Astrocyte (in vitro differentiated cells and primary cell): ENCODE results near the gene RNF214. TPM values are rescaled to one million over a fixed set of nuclear protein-coding genes. Genes with fewer than 3 reads are reported as not detected.
"Not testable (repeated sequence)": the region's sequence is repeated elsewhere in the genome, so short reads cannot be mapped to it uniquely, and the experiment has no call there.

ENCODE experiments used
- DNase-seq: peaks from one replicate; pipeline ENCODE4 v3.0.0-alpha.2; 2010; ENCODE audit warnings: low read depth
- FAIRE-seq: peaks from 2 replicates; lab custom pipeline; 2011; peaks lifted over from hg19 to GRCh38; lab: Jason Lieb, UNC
- H2AFZ ChIP-seq: 2 replicates; pipeline ENCODE4 v1.6.0; 2012; ENCODE audit warnings: low read depth, low read length, inconsistent platforms
- H3K27ac ChIP-seq: 2 replicates; pipeline ENCODE4 v1.5.1; 2011; ENCODE audit warnings: low read depth, low read length, inconsistent platforms
- H3K27me3 ChIP-seq: 2 replicates; pipeline ENCODE4 v1.6.0; 2011; ENCODE audit warnings: low read length, inconsistent platforms; ENCODE audit not compliant: insufficient read depth
- H3K36me3 ChIP-seq: 2 replicates; pipeline ENCODE4 v1.5.1; 2011; ENCODE audit warnings: low read length, inconsistent platforms; ENCODE audit not compliant: insufficient read depth
- H3K4me1 ChIP-seq: 2 replicates; pipeline ENCODE4 v1.5.1; 2011; ENCODE audit warnings: low read length, inconsistent platforms; ENCODE audit not compliant: insufficient read depth
- H3K4me2 ChIP-seq: 2 replicates; pipeline ENCODE4 v1.6.0; 2012; ENCODE audit warnings: low read length, inconsistent platforms
- H3K4me3 ChIP-seq: 2 replicates; pipeline ENCODE4 v1.5.1; 2011; ENCODE audit warnings: low read depth, mild to moderate bottlenecking, low read length, inconsistent platforms; ENCODE audit not compliant: insufficient read depth
- H3K79me2 ChIP-seq: 2 replicates; pipeline ENCODE4 v1.6.0; 2012; ENCODE audit warnings: mild to moderate bottlenecking, low read length, inconsistent platforms; ENCODE audit not compliant: insufficient read depth
- H3K9ac ChIP-seq: 2 replicates; pipeline ENCODE4 v1.6.0; 2012; ENCODE audit warnings: mild to moderate bottlenecking, low read length, inconsistent platforms
- H3K9me3 ChIP-seq: 2 replicates; pipeline ENCODE4 v1.5.1; 2012; ENCODE audit warnings: low read depth, mild to moderate bottlenecking, low read length, inconsistent platforms; ENCODE audit not compliant: insufficient read depth
- H4K20me1 ChIP-seq: 2 replicates; pipeline ENCODE4 v1.6.0; 2012; ENCODE audit warnings: low read length, inconsistent platforms; ENCODE audit not compliant: insufficient read depth
- H3K27ac Mint-ChIP-seq: one replicate; pipeline ENCODE4 v1.8.0; 2021; ENCODE audit warnings: mild to moderate bottlenecking, mixed read lengths; ENCODE audit not compliant: unreplicated experiment
- H3K27me3 Mint-ChIP-seq: one replicate; pipeline ENCODE4 v1.8.0; 2021; ENCODE audit warnings: low read depth, mixed read lengths; ENCODE audit not compliant: unreplicated experiment
- H3K36me3 Mint-ChIP-seq: one replicate; pipeline ENCODE4 v1.8.0; 2021; ENCODE audit warnings: low read depth, mixed read lengths; ENCODE audit not compliant: unreplicated experiment
- H3K4me1 Mint-ChIP-seq: one replicate; pipeline ENCODE4 v1.8.0; 2021; ENCODE audit warnings: low read depth, mixed read lengths; ENCODE audit not compliant: unreplicated experiment
- H3K4me3 Mint-ChIP-seq: one replicate; pipeline ENCODE4 v1.8.0; 2021; ENCODE audit warnings: mild to moderate bottlenecking, moderate library complexity, mixed read lengths; ENCODE audit not compliant: unreplicated experiment
- H3K9me3 Mint-ChIP-seq: one replicate; pipeline ENCODE4 v1.8.0; 2021; ENCODE audit warnings: mild to moderate bottlenecking, mixed read lengths; ENCODE audit not compliant: unreplicated experiment
- EZH2 ChIP-seq: IDR thresholded peaks from 2 replicates; pipeline ENCODE4 v1.6.1; 2012; ENCODE audit warnings: mild to moderate bottlenecking, low read length, inconsistent platforms; ENCODE audit not compliant: insufficient read depth
- total RNA-seq: library from RNA; stranded (reverse); gene quantifications from 2 replicates; pipeline ENCODE4 v1.2.1, GENCODE V29; 2021
- TF ChIP-seq, protein P1 (sequence below): IDR thresholded peaks from 2 replicates; pipeline ENCODE4 v1.5.1; 2011; ENCODE audit warnings: low read depth, mild to moderate bottlenecking, inconsistent platforms, low read length, moderate library complexity; ENCODE audit not compliant: insufficient read depth

RNF214 gene
- total RNA-seq, 1 donor from 2014 or later = 23.6 TPM

DNA sequence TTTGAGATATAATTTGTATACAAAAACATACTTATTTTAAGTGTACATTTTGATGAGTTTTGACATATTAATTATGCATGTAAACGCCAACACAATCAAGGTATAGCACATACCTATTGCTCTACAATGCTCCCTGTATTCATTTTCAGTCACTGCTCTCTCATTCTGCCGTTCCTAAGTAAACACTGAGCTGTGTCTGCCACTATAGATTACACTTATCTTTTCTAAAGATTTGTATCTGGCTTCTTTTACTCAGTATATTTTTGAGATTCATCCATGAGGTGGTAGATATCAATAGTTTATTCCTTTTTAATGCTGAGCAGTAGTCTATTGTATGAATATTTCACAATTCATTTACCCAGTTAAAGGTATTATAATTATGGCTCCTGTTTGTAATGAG lies 33.3 kb downstream of the RNF214 start:
- TF ChIP-seq, protein P1, sequence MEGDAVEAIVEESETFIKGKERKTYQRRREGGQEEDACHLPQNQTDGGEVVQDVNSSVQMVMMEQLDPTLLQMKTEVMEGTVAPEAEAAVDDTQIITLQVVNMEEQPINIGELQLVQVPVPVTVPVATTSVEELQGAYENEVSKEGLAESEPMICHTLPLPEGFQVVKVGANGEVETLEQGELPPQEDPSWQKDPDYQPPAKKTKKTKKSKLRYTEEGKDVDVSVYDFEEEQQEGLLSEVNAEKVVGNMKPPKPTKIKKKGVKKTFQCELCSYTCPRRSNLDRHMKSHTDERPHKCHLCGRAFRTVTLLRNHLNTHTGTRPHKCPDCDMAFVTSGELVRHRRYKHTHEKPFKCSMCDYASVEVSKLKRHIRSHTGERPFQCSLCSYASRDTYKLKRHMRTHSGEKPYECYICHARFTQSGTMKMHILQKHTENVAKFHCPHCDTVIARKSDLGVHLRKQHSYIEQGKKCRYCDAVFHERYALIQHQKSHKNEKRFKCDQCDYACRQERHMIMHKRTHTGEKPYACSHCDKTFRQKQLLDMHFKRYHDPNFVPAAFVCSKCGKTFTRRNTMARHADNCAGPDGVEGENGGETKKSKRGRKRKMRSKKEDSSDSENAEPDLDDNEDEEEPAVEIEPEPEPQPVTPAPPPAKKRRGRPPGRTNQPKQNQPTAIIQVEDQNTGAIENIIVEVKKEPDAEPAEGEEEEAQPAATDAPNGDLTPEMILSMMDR = no peak
- H3K4me3 Mint-ChIP-seq = no peak overlapping the region
- H3K36me3 Mint-ChIP-seq = peaks cover 10% of the 10 kb centered on the region
- Histone ChIP-seq H4K20me1 (no peaks in the 10 kb centered on the region), H3K9ac (no peak overlapping the region), H3K79me2 (no peaks in the 10 kb centered on the region), H3K4me3 (no peak overlapping the region), H2AFZ (no peak overlapping the region), H3K4me2 (no peak overlapping the region), H3K27ac (no peak overlapping the region), H3K36me3 (no peaks in the 10 kb centered on the region), H3K27me3 (no peaks in the 10 kb centered on the region), H3K9me3 (no peaks in the 10 kb centered on the region), H3K4me1 (no peaks in the 10 kb centered on the region)
- H3K27ac Mint-ChIP-seq = no peak overlapping the region
- FAIRE-seq (no peak), DNase-seq (no peak)
- H3K9me3 Mint-ChIP-seq = no peaks in the 10 kb centered on the region
- H3K27me3 Mint-ChIP-seq = no peaks in the 10 kb centered on the region
- H3K4me1 Mint-ChIP-seq = peaks cover 5% of the 10 kb centered on the region

DNA sequence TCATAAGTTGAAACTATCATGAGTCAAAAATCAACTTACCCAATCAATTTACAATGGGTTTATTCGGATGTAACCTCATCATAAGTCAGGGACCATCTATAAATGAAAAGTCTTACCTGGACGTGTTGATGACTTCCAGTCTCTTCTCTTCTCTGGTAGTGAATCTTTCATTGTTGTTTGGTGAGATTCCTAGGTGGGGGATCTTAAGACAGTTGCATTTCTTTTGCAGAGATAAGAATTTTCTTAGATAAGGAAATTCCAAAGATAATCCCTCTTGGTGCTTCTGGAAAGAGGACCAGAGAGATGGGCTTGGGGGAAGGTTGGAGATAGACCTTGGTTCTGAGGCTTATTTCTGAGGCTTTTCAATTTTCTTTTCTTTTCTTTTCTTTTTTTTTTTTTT lies 37.4 kb downstream of the RNF214 start:
- Histone ChIP-seq H3K4me2 (no peak overlapping the region), H3K36me3 (no peaks in the 10 kb centered on the region), H3K79me2 (no peaks in the 10 kb centered on the region), H3K4me1 (peaks cover 10% of the 10 kb centered on the region), H4K20me1 (no peaks in the 10 kb centered on the region), H3K9me3 (no peaks in the 10 kb centered on the region), H3K9ac (no peak overlapping the region), H3K4me3 (no peak overlapping the region), H3K27ac (no peak overlapping the region), H2AFZ (no peak overlapping the region), H3K27me3 (no peaks in the 10 kb centered on the region)
- no peak for TF ChIP-seq EZH2
- TF ChIP-seq, protein P1 = no peak
- peaks cover 15% of the 10 kb centered on the region for H3K4me1 Mint-ChIP-seq
- H3K27me3 Mint-ChIP-seq = no peaks in the 10 kb centered on the region
- DNase-seq (no peak), FAIRE-seq (no peak)
- no peak overlapping the region for H3K4me3 Mint-ChIP-seq
- no peaks in the 10 kb centered on the region for H3K9me3 Mint-ChIP-seq
- peaks cover 5% of the 10 kb centered on the region for H3K36me3 Mint-ChIP-seq
- H3K27ac Mint-ChIP-seq = no peak overlapping the region

DNA sequence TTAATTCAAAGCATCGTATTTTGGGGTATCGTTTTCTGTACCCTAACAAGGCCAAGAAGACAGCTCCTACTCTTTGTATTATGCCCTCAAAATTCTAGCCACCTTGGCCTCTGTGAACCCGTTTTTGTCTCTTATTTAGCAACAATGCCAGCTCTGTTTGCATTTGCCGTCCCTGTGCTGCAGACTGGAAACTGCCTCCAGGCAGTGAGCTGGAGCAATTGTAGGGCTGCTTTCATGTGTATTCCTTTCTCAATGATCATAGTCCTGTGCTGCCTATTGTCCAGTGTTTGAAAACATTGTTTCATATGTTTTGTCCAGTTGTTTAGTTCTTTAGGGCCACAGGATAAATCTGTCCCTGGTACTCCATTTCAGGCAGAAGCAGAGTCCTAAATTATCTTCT lies 38.7 kb downstream of the RNF214 start:
- DNase-seq = no peak
- no peaks in the 10 kb centered on the region for H3K79me2 ChIP-seq
- peaks cover 19% of the 10 kb centered on the region for H3K4me1 Mint-ChIP-seq

DNA sequence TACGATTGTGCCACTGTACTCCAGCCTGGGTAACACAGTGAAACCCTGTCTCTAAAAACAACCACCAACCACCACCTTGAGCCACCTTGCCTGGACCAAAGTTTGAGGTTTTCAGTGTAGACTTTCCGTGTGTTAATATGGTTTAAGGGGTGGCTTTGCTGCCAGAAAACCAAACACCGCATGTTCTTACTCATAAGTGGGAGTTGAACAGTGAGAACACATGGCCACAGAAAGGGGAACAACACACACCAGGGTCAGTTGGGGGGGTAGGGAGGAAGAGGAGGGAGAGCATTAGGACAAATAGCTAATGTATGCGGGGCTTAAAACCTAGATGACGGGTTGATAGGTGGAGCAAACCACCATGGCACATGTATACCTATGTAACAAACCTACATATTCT lies 39.7 kb downstream of the RNF214 start:
- H3K27me3 Mint-ChIP-seq, H3K4me1 ChIP-seq, H3K36me3 ChIP-seq, H3K79me2 ChIP-seq, H3K27ac ChIP-seq, H3K9me3 Mint-ChIP-seq, H3K4me3 Mint-ChIP-seq, H2AFZ ChIP-seq, H3K4me3 ChIP-seq, H3K36me3 Mint-ChIP-seq, FAIRE-seq, H3K27me3 ChIP-seq, H3K9me3 ChIP-seq, DNase-seq, H3K4me2 ChIP-seq, H3K9ac ChIP-seq, H3K27ac Mint-ChIP-seq, H4K20me1 ChIP-seq: not testable (repeated sequence)
- peaks cover 18% of the 10 kb centered on the region for H3K4me1 Mint-ChIP-seq

More for the DNA sequence above, 38.7 kb downstream of the RNF214 start:
- no peak overlapping the region for H3K9ac ChIP-seq
- H3K36me3 ChIP-seq = no peaks in the 10 kb centered on the region
- no peak overlapping the region for H3K4me3 Mint-ChIP-seq
- no peaks in the 10 kb centered on the region for H4K20me1 ChIP-seq
- no peaks in the 10 kb centered on the region for H3K27me3 ChIP-seq
- H3K27me3 Mint-ChIP-seq = no peaks in the 10 kb centered on the region
- no peak for FAIRE-seq
- TF ChIP-seq EZH2 = no peak
- TF ChIP-seq, protein P1 = no peak
- no peak overlapping the region for H3K27ac Mint-ChIP-seq
- no peaks in the 10 kb centered on the region for H3K9me3 ChIP-seq
- H3K4me2 ChIP-seq = no peak overlapping the region
- H3K27ac ChIP-seq = no peak overlapping the region
- no peak overlapping the region for H2AFZ ChIP-seq
- H3K9me3 Mint-ChIP-seq = no peaks in the 10 kb centered on the region
- peaks cover 10% of the 10 kb centered on the region for H3K4me1 ChIP-seq
- no peak overlapping the region for H3K4me3 ChIP-seq
- H3K36me3 Mint-ChIP-seq = peaks cover 8% of the 10 kb centered on the region
